Hematopoietic multipotent progenitor cell treated with erythropoietin and hydrocortisone succinate and interleukin-3 and kit ligand, for 6 days (in vitro differentiated cells): ENCODE measurements around the gene C1orf174.

Experiments used
- DNase-seq: peaks from one replicate; pipeline ENCODE4 v3.0.0-alpha.2; 2015

The C1orf174 gene

DNA sequence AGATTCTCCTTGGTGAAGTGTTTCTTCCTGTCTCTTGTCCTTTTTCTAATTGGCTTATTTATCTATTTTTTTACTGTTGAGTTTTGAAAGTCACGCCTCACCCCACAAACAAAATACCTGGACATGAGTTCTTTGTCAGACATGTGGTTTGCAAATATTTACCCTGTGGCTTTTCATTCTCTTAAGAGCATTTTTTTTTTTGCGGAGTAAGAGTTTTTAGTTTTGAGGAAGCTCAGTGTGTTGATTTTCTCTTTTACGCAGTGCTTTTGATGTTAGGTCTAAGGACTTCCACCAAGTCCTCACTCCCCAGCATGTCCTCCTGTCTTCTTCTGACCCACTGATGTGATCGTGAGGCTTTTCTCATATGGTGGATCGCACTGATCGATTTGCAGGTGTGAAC, 35.2 kb downstream of the C1orf174 start:
- DNase-seq = no peak

- DNase-seq = no peak
Observed at GRCh38 chr1:3863231-3863935, 36.7 kb downstream of the C1orf174 start.

DNA sequence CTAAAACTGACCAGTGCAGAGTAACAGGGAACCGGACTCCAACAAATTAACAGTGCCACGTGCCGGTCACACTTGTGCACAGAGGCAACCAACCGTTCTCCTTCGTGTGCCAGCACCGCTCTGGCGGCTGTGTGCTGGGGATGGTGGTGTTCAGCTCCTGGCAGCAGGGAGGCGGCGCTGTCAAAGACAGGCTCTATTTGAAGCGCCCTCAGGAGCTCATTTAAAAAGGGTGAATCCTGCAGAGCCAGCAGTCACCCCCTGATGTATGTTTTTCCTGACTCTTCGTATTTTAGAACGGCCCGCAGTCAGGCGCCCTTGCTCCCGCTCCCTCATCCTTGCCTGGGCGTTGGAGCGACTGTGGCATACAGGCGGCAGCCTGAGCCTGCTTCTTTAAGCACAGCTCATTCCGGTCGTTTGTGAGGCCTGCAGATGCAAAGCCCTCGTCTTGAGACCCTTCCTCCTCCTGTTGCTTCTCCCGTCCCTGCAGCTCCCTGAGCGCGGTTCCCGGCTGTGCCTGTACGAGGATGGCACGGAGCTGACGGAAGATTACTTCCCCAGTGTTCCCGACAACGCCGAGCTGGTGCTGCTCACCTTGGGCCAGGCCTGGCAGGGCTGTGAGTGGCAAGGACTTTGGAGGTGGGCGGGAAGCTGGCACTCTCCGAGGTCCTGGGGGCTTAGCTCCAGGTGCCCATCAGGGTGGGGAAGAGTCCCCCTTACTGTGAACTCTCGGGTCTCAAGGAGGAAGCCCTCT, 41.7 kb downstream of the C1orf174 start:
- DNase-seq = peak; percentile 70

DNA sequence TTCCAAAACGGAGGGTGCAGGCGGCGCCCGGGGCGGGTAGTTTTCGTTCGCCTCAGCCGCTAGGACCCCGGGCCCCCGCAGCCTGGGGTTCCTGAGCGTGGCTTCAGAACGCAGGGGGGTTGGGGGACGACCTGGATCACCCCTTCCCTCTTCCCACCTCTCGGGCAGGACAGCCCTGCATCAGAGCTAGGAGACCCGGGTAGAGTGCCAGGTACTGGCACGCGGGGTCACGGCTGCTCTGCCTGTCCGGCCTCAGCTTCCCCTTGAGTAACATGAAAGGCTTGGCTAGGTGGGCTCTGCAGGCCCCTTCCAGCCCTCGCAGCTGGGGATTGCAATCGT, 42.3 kb downstream of the C1orf174 start:
- DNase-seq = peak; percentile 18

- peak; percentile 97 for DNase-seq
Observed at GRCh38 chr1:3856923-3857790, 42.9 kb downstream of the C1orf174 start, which contains the start of the genes CEP104 and DFFB. Gene CEP104, minus strand, starts transcription at chr1:3857211. Its CDS starts 4,804 bp downstream, at chr1:3852407. Gene DFFB, plus strand, starts transcription at chr1:3857476. Its CDS starts 128 bp downstream, at chr1:3857604.

DNA sequence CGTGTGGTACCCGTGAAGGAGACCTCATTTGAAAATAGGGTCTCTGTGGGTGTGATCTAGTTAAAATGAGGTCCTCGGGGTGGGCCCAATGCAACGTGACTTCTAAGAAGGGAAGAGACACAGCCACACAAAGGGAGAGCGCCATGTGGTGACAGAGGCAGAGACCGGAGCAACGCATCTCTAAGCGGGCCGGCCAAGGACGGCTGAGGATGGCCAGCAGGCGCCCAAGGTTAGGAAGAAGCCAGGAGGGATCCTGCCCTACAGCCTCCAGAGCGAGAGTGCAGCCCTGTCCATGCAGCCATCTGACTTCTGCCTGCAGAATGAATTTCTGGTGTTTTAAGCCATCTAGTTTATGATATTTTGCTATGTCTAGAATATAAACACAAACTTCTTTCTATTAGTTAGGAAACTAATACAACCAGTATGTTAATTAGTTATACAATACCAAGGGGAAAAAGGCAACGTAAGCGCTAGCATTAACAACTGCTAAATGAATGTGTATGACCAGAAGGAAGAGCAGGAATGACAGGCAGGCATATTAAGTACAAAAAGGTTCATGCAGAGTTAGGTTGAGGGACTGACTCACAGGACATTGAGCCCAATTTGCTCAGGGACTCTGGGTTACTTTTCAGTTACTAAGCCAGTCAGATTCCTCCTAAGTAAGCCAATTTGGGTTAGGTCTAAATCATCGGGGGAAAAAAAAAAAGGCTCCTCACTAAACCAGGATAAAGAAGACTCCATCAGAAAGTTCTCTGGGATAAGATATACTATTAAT, 47.2 kb downstream of the C1orf174 start:
- DNase-seq = no peak

- no peak for DNase-seq
Observed at GRCh38 chr1:3852091-3852490, 48.0 kb downstream of the C1orf174 start.

- no peak for DNase-seq
Observed at GRCh38 chr1:3851292-3851691, 48.8 kb downstream of the C1orf174 start.

GRCh38 chr1:3850857-3851256, 49.2 kb downstream of the C1orf174 start:
- no peak for DNase-seq

DNA sequence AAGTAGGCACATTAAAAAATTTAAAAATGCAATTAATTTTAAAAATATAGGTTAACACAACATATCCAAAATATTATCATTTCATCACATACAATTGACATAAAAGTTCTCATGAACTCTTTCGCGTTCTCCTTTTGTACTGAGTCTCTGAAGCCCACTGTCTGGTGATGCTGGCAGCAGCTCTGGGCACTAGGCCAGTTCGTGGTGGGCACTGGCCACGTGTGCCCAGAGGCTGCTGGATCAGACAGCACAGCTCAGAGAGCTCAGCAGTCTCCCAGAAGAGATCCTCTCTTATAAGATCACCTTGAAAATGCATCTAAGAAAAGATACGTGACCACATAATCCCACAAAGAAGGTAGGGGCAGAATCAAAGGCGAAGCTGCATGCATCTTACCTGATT, 53.0 kb downstream of the C1orf174 start:
- no peak for DNase-seq

- no peak for DNase-seq
Observed at GRCh38 chr1:3846541-3846940, 53.5 kb downstream of the C1orf174 start.

GRCh38 chr1:3842912-3843311, 57.2 kb downstream of the C1orf174 start:
- DNase-seq = no peak

GRCh38 chr1:3841491-3841890, 58.6 kb downstream of the C1orf174 start:
- no peak for DNase-seq
